Liver (tissue), 3 donors: ENCODE results near the gene RBM20.

Experiments used
- MAX ChIP-seq: IDR thresholded peaks from 2 replicates; pipeline ENCODE4 v1.6.1; 2016; ENCODE audit warnings: antibody characterized with exemption
- RAD21 ChIP-seq, 2 donors: IDR thresholded peaks; 2 replicates each; pipeline ENCODE4 v1.6.1; 2016; ENCODE audit warnings: antibody characterized with exemption in 2 of 2, mild to moderate bottlenecking in 2 of 2
- REST ChIP-seq: IDR thresholded peaks from 2 replicates; pipeline ENCODE4 v1.6.1; 2016; ENCODE audit warnings: antibody characterized with exemption, mild to moderate bottlenecking
- RXRA ChIP-seq, 2 donors: IDR thresholded peaks; 2 replicates each; pipeline ENCODE4 v1.6.1; 2017 to 2018; ENCODE audit warnings: antibody characterized with exemption in 2 of 2, mild to moderate bottlenecking in 1 of 2
- TF ChIP-seq, protein P1 (sequence below): fragments of 150-350 bp; IDR thresholded peaks from 2 replicates; pipeline ENCODE4 v1.5.1; 2017; ENCODE audit warnings: improper control_type of control experiment, low read depth, low read length; ENCODE audit not compliant: missing input control
- donor health status: healthy.
- donor health status: healthy.

- no peak for TF ChIP-seq MAX
- TF ChIP-seq, protein P1, sequence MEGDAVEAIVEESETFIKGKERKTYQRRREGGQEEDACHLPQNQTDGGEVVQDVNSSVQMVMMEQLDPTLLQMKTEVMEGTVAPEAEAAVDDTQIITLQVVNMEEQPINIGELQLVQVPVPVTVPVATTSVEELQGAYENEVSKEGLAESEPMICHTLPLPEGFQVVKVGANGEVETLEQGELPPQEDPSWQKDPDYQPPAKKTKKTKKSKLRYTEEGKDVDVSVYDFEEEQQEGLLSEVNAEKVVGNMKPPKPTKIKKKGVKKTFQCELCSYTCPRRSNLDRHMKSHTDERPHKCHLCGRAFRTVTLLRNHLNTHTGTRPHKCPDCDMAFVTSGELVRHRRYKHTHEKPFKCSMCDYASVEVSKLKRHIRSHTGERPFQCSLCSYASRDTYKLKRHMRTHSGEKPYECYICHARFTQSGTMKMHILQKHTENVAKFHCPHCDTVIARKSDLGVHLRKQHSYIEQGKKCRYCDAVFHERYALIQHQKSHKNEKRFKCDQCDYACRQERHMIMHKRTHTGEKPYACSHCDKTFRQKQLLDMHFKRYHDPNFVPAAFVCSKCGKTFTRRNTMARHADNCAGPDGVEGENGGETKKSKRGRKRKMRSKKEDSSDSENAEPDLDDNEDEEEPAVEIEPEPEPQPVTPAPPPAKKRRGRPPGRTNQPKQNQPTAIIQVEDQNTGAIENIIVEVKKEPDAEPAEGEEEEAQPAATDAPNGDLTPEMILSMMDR, result no peak
- no peak for TF ChIP-seq RXRA (IDR thresholded peaks at IDR 0.05)
- TF ChIP-seq RAD21 (IDR thresholded peaks at IDR 0.05), result no peak
- no peak for TF ChIP-seq REST
These were observed 23.6 kb downstream of the RBM20 start for GRCh38 chr10:110667620-110668343.
